ENCODE data around the gene SNAP25. TPM values are rescaled to one million over a fixed set of nuclear protein-coding genes. Genes with fewer than 3 reads are reported as not detected.

The SNAP25 gene
- total RNA-seq, 1 donor from 2014 or later, result 1.6 TPM

GRCh38 chr20:10349118-10349517, 130.5 kb downstream of the SNAP25 start:
- no peaks in the 10 kb centered on the region for H3K27me3 Mint-ChIP-seq (ENCODE audit: unreplicated experiment)
- no peak for TF ChIP-seq CTCF (IDR thresholded peaks at IDR 0.05)
- H3K4me1 Mint-ChIP-seq (ENCODE audit: unreplicated experiment), result peaks cover 44% of the 10 kb centered on the region
- no peaks in the 10 kb centered on the region for H3K36me3 Mint-ChIP-seq (ENCODE audit: unreplicated experiment)
- no peak for DNase-seq (ENCODE audit: extremely low spot score, unreplicated experiment)
- no peak overlapping the region for H3K4me3 Mint-ChIP-seq (ENCODE audit: unreplicated experiment)
- H3K9me3 Mint-ChIP-seq (ENCODE audit: unreplicated experiment), result no peaks in the 10 kb centered on the region
- no peak overlapping the region for H3K27ac Mint-ChIP-seq (ENCODE audit: unreplicated experiment)

- Mint-ChIP-seq H3K36me3 (ENCODE audit: unreplicated experiment) (no peaks in the 10 kb centered on the region), H3K4me3 (ENCODE audit: unreplicated experiment) (no peak overlapping the region), H3K4me1 (ENCODE audit: unreplicated experiment) (peaks cover 46% of the 10 kb centered on the region), H3K27ac (ENCODE audit: unreplicated experiment) (peak overlapping the region; percentile 43), H3K27me3 (ENCODE audit: unreplicated experiment) (no peaks in the 10 kb centered on the region), H3K9me3 (ENCODE audit: unreplicated experiment) (no peaks in the 10 kb centered on the region)
- no peak for DNase-seq (ENCODE audit: extremely low spot score, unreplicated experiment)
- no peak for TF ChIP-seq CTCF (IDR thresholded peaks at IDR 0.05)
Observed at GRCh38 chr20:10350188-10350842, 131.7 kb downstream of the SNAP25 start.

- peaks cover 38% of the 10 kb centered on the region for H3K4me1 Mint-ChIP-seq (ENCODE audit: unreplicated experiment)
- no peaks in the 10 kb centered on the region for H3K36me3 Mint-ChIP-seq (ENCODE audit: unreplicated experiment)
- H3K9me3 Mint-ChIP-seq (ENCODE audit: unreplicated experiment), result no peaks in the 10 kb centered on the region
- DNase-seq (ENCODE audit: extremely low spot score, unreplicated experiment), result no peak
- H3K27ac Mint-ChIP-seq (ENCODE audit: unreplicated experiment), result peak overlapping the region; percentile 11
- no peaks in the 10 kb centered on the region for H3K27me3 Mint-ChIP-seq (ENCODE audit: unreplicated experiment)
- no peak for TF ChIP-seq CTCF (IDR thresholded peaks at IDR 0.05)
- no peak overlapping the region for H3K4me3 Mint-ChIP-seq (ENCODE audit: unreplicated experiment)
Observed at GRCh38 chr20:10352934-10353824, 134.5 kb downstream of the SNAP25 start.

- no peaks in the 10 kb centered on the region for H3K9me3 Mint-ChIP-seq (ENCODE audit: unreplicated experiment)
- H3K4me3 Mint-ChIP-seq (ENCODE audit: unreplicated experiment), result no peak overlapping the region
- H3K36me3 Mint-ChIP-seq (ENCODE audit: unreplicated experiment), result no peaks in the 10 kb centered on the region
- no peak for TF ChIP-seq CTCF (IDR thresholded peaks at IDR 0.05)
- peaks cover 28% of the 10 kb centered on the region for H3K4me1 Mint-ChIP-seq (ENCODE audit: unreplicated experiment)
- H3K27me3 Mint-ChIP-seq (ENCODE audit: unreplicated experiment), result peaks cover 3% of the 10 kb centered on the region
- no peak overlapping the region for H3K27ac Mint-ChIP-seq (ENCODE audit: unreplicated experiment)
- DNase-seq (ENCODE audit: extremely low spot score, unreplicated experiment), result no peak
Observed at GRCh38 chr20:10356628-10357027, 138.0 kb downstream of the SNAP25 start.

Other genes with a start within 250 kb of the SNAP25 start
- gene ANKEF1, start 183.8 kb upstream of the SNAP25 start, total RNA-seq, result 0.30 and 0.65 TPM in 2 replicates
- gene MKKS, start 215.4 kb downstream of the SNAP25 start, total RNA-seq, result 13.0 and 14.7 TPM in 2 replicates
- gene SLX4IP, start 216.5 kb downstream of the SNAP25 start, total RNA-seq, result 5.4 and 6.0 TPM in 2 replicates

All from osteocyte (in vitro differentiated cells).